ENCODE measurements around the gene MT1HL1. TPM values are rescaled to one million over a fixed set of nuclear protein-coding genes. Genes with fewer than 3 reads are reported as not detected.

The MT1HL1 gene
- total and polyA plus RNA-seq, 2 donors (not counting 1 experiment from before 2014, with no cell fraction given), result not detected

- Mint-ChIP-seq H3K4me1 (no peaks in the 10 kb centered on the region), H3K9me3 (ENCODE audit: insufficient read depth) (no peaks in the 10 kb centered on the region), H3K4me3 (no peak overlapping the region), H3K27ac (no peak overlapping the region), H3K27me3 (no peaks in the 10 kb centered on the region)
- Histone ChIP-seq H3K9me3 (ENCODE audit: control extremely low read depth in 1 of 3, control insufficient read depth in 2 of 3, insufficient read depth in 1 of 3, low read length in 2 of 3) (peaks cover 0 to 1% (median 0%) of the 10 kb centered on the region in 3 donors), H4K20me1 (ENCODE audit: control insufficient read depth, insufficient read depth, low read length, poor library complexity, severe bottlenecking) (no peaks in the 10 kb centered on the region), H3K4me1 (ENCODE audit: control insufficient read depth in 2 of 2, insufficient read depth in 2 of 2, low read length in 2 of 2) (no peaks in the 10 kb centered on the region), H3K27me3 (replicated peaks in 1 of 4; ENCODE audit: control extremely low read depth in 1 of 4, control insufficient read depth in 3 of 4, insufficient read depth in 4 of 4, low read length in 3 of 4) (no peaks in the 10 kb centered on the region), H3K4me2 (replicated peaks; ENCODE audit: low read depth, low read length, poor library complexity, severe bottlenecking) (no peak overlapping the region), H2AFZ (ENCODE audit: insufficient read depth, low read depth, low read length, poor library complexity, severe bottlenecking) (no peak overlapping the region), H3K36me3 (replicated peaks in 1 of 2; ENCODE audit: control extremely low read depth in 1 of 2, control insufficient read depth in 1 of 2, extremely low read depth in 1 of 2, insufficient read depth in 2 of 2, low read length in 1 of 2) (no peaks in the 10 kb centered on the region), H3K9ac (ENCODE audit: low read length) (no peak overlapping the region), H3K27ac (ENCODE audit: low read length in 2 of 2) (no peak overlapping the region), H3K4me3 (ENCODE audit: control extremely low read depth in 1 of 5, extremely low read depth in 1 of 5, insufficient read depth in 1 of 5, low read depth in 2 of 5, low read length in 4 of 5) (no peak overlapping the region), H3K79me2 (ENCODE audit: control insufficient read depth, insufficient read depth, low read length) (no peaks in the 10 kb centered on the region)
- ChIA-PET CTCF (no interaction called here), POLR2A (no interaction called here)
- TF ChIP-seq EZH2 (IDR thresholded peaks at IDR 0.05; ENCODE audit: borderline replicate concordance, insufficient read depth, low read depth, low read length, poor library complexity, severe bottlenecking) (no peak), CTCF (IDR thresholded peaks at IDR 0.05) (no peak)
- DNase-seq, result no peak
- ATAC-seq (ENCODE audit: low read depth), result no peak
- intact Hi-C loops (cut with micrococcal nuclease), result no loop called here
Measured at GRCh38 chr1:237018896-237019295, 14.7 kb upstream of the MT1HL1 start.

GRCh38 chr1:237016626-237017025 lies 12.4 kb upstream of the MT1HL1 start:
- no peaks in the 10 kb centered on the region for H3K27me3 Mint-ChIP-seq
- Histone ChIP-seq H4K20me1 (ENCODE audit: control insufficient read depth, insufficient read depth, low read length, poor library complexity, severe bottlenecking) (no peaks in the 10 kb centered on the region), H3K4me3 (ENCODE audit: control extremely low read depth in 1 of 5, extremely low read depth in 1 of 5, insufficient read depth in 1 of 5, low read depth in 2 of 5, low read length in 4 of 5) (no peak overlapping the region), H3K79me2 (ENCODE audit: control insufficient read depth, insufficient read depth, low read length) (no peaks in the 10 kb centered on the region), H3K27me3 (replicated peaks in 1 of 4; ENCODE audit: control extremely low read depth in 1 of 4, control insufficient read depth in 3 of 4, insufficient read depth in 4 of 4, low read length in 3 of 4) (no peaks in the 10 kb centered on the region), H3K9me3 (ENCODE audit: control extremely low read depth in 1 of 3, control insufficient read depth in 2 of 3, insufficient read depth in 1 of 3, low read length in 2 of 3) (peaks cover 0 to 1% (median 0%) of the 10 kb centered on the region in 3 donors), H3K4me1 (ENCODE audit: control insufficient read depth in 2 of 2, insufficient read depth in 2 of 2, low read length in 2 of 2) (no peaks in the 10 kb centered on the region), H3K27ac (ENCODE audit: low read length in 2 of 2) (no peak overlapping the region), H3K4me2 (replicated peaks; ENCODE audit: low read depth, low read length, poor library complexity, severe bottlenecking) (no peak overlapping the region), H2AFZ (ENCODE audit: insufficient read depth, low read depth, low read length, poor library complexity, severe bottlenecking) (no peak overlapping the region), H3K9ac (ENCODE audit: low read length) (no peak overlapping the region), H3K36me3 (replicated peaks in 1 of 2; ENCODE audit: control extremely low read depth in 1 of 2, control insufficient read depth in 1 of 2, extremely low read depth in 1 of 2, insufficient read depth in 2 of 2, low read length in 1 of 2) (no peaks in the 10 kb centered on the region)
- POLR2A ChIA-PET, result no interaction called here
- ATAC-seq (ENCODE audit: low read depth), result no peak
- TF ChIP-seq CTCF (IDR thresholded peaks at IDR 0.05) (no peak), EZH2 (IDR thresholded peaks at IDR 0.05; ENCODE audit: borderline replicate concordance, insufficient read depth, low read depth, low read length, poor library complexity, severe bottlenecking) (no peak)
- CTCF ChIA-PET, result no interaction called here
- H3K4me1 Mint-ChIP-seq, result no peaks in the 10 kb centered on the region
- H3K27ac Mint-ChIP-seq, result no peak overlapping the region
- no peak for DNase-seq
- H3K9me3 Mint-ChIP-seq (ENCODE audit: insufficient read depth), result no peaks in the 10 kb centered on the region
- no CpG with 5 or more reads among the region's 1 CpG for WGBS (ENCODE audit: insufficient coverage)
- H3K4me3 Mint-ChIP-seq, result no peak overlapping the region
- intact Hi-C loops (cut with micrococcal nuclease), result no loop called here

All from B cell (primary cell).